Calu3 (cell line): ENCODE results near the gene TMC1. TPM values are rescaled to one million over a fixed set of nuclear protein-coding genes. Genes with fewer than 3 reads are reported as not detected.

Experiments used
- BruUV-seq: library from RNA; stranded (reverse); fragments of 400-500 nt; replicated peaks from 2 replicates; lab custom pipeline; 2021; lab: Mats Ljungman, UMichigan
- CTCF ChIA-PET: fragments of 300-600 bp; sonication (Branson Sonifier 250); formaldehyde crosslinking; loops from one replicate; lab custom pipeline; 2022; ENCODE audit warnings: antibody characterized with exemption; lab: Charles Lee
- DNase-seq: peaks from one replicate; pipeline ENCODE4 v3.0.0; 2022
- H3K27ac Mint-ChIP-seq: one replicate; pipeline ENCODE4 v1.8.0; 2022; ENCODE audit warnings: mixed read lengths; ENCODE audit not compliant: unreplicated experiment
- H3K27me3 Mint-ChIP-seq: one replicate; pipeline ENCODE4 v1.8.0; 2022; ENCODE audit warnings: mixed read lengths; ENCODE audit not compliant: unreplicated experiment
- H3K36me3 Mint-ChIP-seq: one replicate; pipeline ENCODE4 v1.8.0; 2022; ENCODE audit warnings: mild to moderate bottlenecking, moderate library complexity, mixed read lengths; ENCODE audit not compliant: insufficient read depth, unreplicated experiment
- H3K4me1 Mint-ChIP-seq: one replicate; pipeline ENCODE4 v1.8.0; 2022; ENCODE audit warnings: mild to moderate bottlenecking, low read depth, mixed read lengths; ENCODE audit not compliant: unreplicated experiment
- H3K4me3 Mint-ChIP-seq: one replicate; pipeline ENCODE4 v1.8.0; 2022; ENCODE audit warnings: mild to moderate bottlenecking, low read depth, moderate library complexity, mixed read lengths; ENCODE audit not compliant: unreplicated experiment
- H3K9me3 Mint-ChIP-seq: one replicate; pipeline ENCODE4 v1.8.0; 2022; ENCODE audit warnings: low read depth, mixed read lengths; ENCODE audit not compliant: unreplicated experiment
- CTCF ChIP-seq: fragments of 200-600 bp; IDR thresholded peaks from one replicate; pipeline ENCODE4 v1.8.0; 2022; ENCODE audit warnings: antibody characterized with exemption; ENCODE audit not compliant: unreplicated experiment
- intact Hi-C: fragments of 100-400 bp; cut with micrococcal nuclease; formaldehyde crosslinking; loops from one replicate; pipeline ENCODE4 v1.10.0; 2022; ENCODE audit not compliant: unreplicated experiment
- total RNA-seq: library from RNA; stranded (reverse); gene quantifications from 2 replicates; pipeline ENCODE4 v1.2.3, GENCODE V29; 2022

The TMC1 gene
- total RNA-seq, 1 experiment from 2014 or later = not detected

GRCh38 chr9:72834994-72835393 lies 313.6 kb downstream of the TMC1 start:
- H3K4me3 Mint-ChIP-seq = peak overlapping the region; percentile 21
- no peaks in the 10 kb centered on the region for H3K9me3 Mint-ChIP-seq
- intact Hi-C loops = no loop called here
- no peak for DNase-seq
- H3K36me3 Mint-ChIP-seq = no peaks in the 10 kb centered on the region
- no TSS peak for BruUV-seq
- peaks cover 30% of the 10 kb centered on the region for H3K4me1 Mint-ChIP-seq
- no peaks in the 10 kb centered on the region for H3K27me3 Mint-ChIP-seq
- no peak overlapping the region for H3K27ac Mint-ChIP-seq
- CTCF ChIA-PET = interaction anchor here (0.8 kb wide), 1 partner anchor 13 kb away, joined by 5 read pairs; no protein-coding TSS in a partner anchor
- TF ChIP-seq CTCF = no peak

- no TSS peak for BruUV-seq
- no peak for TF ChIP-seq CTCF
- intact Hi-C loops = no loop called here
- no peak for DNase-seq
- peaks cover 30% of the 10 kb centered on the region for H3K4me1 Mint-ChIP-seq
- H3K27me3 Mint-ChIP-seq = no peaks in the 10 kb centered on the region
- no peak overlapping the region for H3K27ac Mint-ChIP-seq
- no peaks in the 10 kb centered on the region for H3K9me3 Mint-ChIP-seq
- H3K4me3 Mint-ChIP-seq = no peak overlapping the region
- H3K36me3 Mint-ChIP-seq = no peaks in the 10 kb centered on the region
- CTCF ChIA-PET = no interaction called here
Observed at GRCh38 chr9:72836790-72837189, 315.4 kb downstream of the TMC1 start.

GRCh38 chr9:72839085-72839484 lies 317.7 kb downstream of the TMC1 start:
- Mint-ChIP-seq H3K4me3 (no peak overlapping the region), H3K36me3 (no peaks in the 10 kb centered on the region), H3K4me1 (peaks cover 32% of the 10 kb centered on the region), H3K27me3 (no peaks in the 10 kb centered on the region), H3K27ac (no peak overlapping the region), H3K9me3 (no peaks in the 10 kb centered on the region)
- no peak for DNase-seq
- intact Hi-C loops = no loop called here
- no peak for TF ChIP-seq CTCF
- CTCF ChIA-PET = no interaction called here
- BruUV-seq = no TSS peak

- H3K9me3 Mint-ChIP-seq = no peaks in the 10 kb centered on the region
- H3K4me3 Mint-ChIP-seq = no peak overlapping the region
- no TSS peak for BruUV-seq
- no peaks in the 10 kb centered on the region for H3K36me3 Mint-ChIP-seq
- peaks cover 17% of the 10 kb centered on the region for H3K4me1 Mint-ChIP-seq
- no peaks in the 10 kb centered on the region for H3K27me3 Mint-ChIP-seq
- intact Hi-C loops = no loop called here
- no peak for TF ChIP-seq CTCF
- no peak overlapping the region for H3K27ac Mint-ChIP-seq
- CTCF ChIA-PET = interaction anchor here (0.6 to 1.8 kb wide), 3 partner anchors 13 to 179 kb away, joined by 3 to 9 read pairs (median 5); no protein-coding TSS in a partner anchor
- peak; percentile 32 for DNase-seq
Observed at GRCh38 chr9:72843520-72844439, 322.4 kb downstream of the TMC1 start.
